HepG2 (cell line): ENCODE data around the gene ZNF644. TPM values are rescaled to one million over a fixed set of nuclear protein-coding genes. Genes with fewer than 3 reads are reported as not detected.
A peak's percentile ranks its signal among the peaks of the same experiment; 100 is the strongest.

Experiments
- CEBPG ChIP-seq: IDR thresholded peaks from 2 replicates; pipeline ENCODE4 v1.6.1; 2016
- EZH2 ChIP-seq: conservative IDR thresholded peaks from 2 replicates; pipeline ENCODE4 v1.6.1; 2012; ENCODE audit warnings: mild to moderate bottlenecking, low read depth, low read length, moderate library complexity
- GABPA ChIP-seq, 2 experiments: IDR thresholded peaks; 2 replicates each; pipeline ENCODE4 v1.6.1; 2011 to 2016; ENCODE audit warnings: low read depth in 2 of 2, low read length in 1 of 2, missing biosample characterization in 1 of 2, missing genetic modification characterization in 1 of 2
- GTF2F1 ChIP-seq: fragments of 150-350 bp; IDR thresholded peaks from 2 replicates; pipeline ENCODE4 v1.6.1; 2014; ENCODE audit warnings: low read length
- HINFP ChIP-seq: sonication (generic); formaldehyde crosslinking; IDR thresholded peaks from 2 replicates; pipeline ENCODE4 v1.4.0; 2020; ENCODE audit warnings: low read depth, mild to moderate bottlenecking, missing genetic modification reagents
- HIVEP1 ChIP-seq: sonication (generic); formaldehyde crosslinking; IDR thresholded peaks from 2 replicates; pipeline ENCODE4 v1.4.0; 2020; ENCODE audit warnings: mild to moderate bottlenecking, missing genetic modification reagents
- HNRNPH1 ChIP-seq: fragments of 200-400 bp; formaldehyde crosslinking; optimal IDR thresholded peaks from 2 replicates; pipeline ENCODE3; 2017; ENCODE audit warnings: mild to moderate bottlenecking, low read depth, low read length
- KDM4B ChIP-seq: sonication (generic); formaldehyde crosslinking; IDR thresholded peaks from 2 replicates; pipeline ENCODE4 v1.4.0; 2020; ENCODE audit warnings: missing genetic modification reagents
- KDM5A ChIP-seq: fragments of 200-600 bp; sonication (generic); IDR thresholded peaks from 2 replicates; pipeline ENCODE4 v1.7.0; 2018; ENCODE audit warnings: antibody characterized with exemption, mild to moderate bottlenecking, low read length, borderline replicate concordance
- MTA3 ChIP-seq: sonication (generic); formaldehyde crosslinking; IDR thresholded peaks from 2 replicates; pipeline ENCODE4 v1.4.0; 2020; ENCODE audit warnings: missing genetic modification reagents
- MXD4 ChIP-seq: IDR thresholded peaks from 2 replicates; pipeline ENCODE4 v1.6.1; 2016; ENCODE audit warnings: mild to moderate bottlenecking, missing biosample characterization, missing genetic modification reagents
- MYC ChIP-seq: sonication (generic); formaldehyde crosslinking; IDR thresholded peaks from 2 replicates; pipeline ENCODE4 v1.9.0; 2021; ENCODE audit warnings: missing genetic modification reagents, borderline replicate concordance
- NR2C2 ChIP-seq: sonication (generic); formaldehyde crosslinking; IDR thresholded peaks from 2 replicates; pipeline ENCODE4 v1.4.0; 2020; ENCODE audit warnings: missing genetic modification reagents, mild to moderate bottlenecking, moderate library complexity, borderline replicate concordance
- PTBP1 ChIP-seq: fragments of 200-400 bp; formaldehyde crosslinking; IDR thresholded peaks from 2 replicates; pipeline ENCODE4 v1.6.1; 2018; ENCODE audit warnings: low read length, low read depth; ENCODE audit not compliant: poor library complexity, severe bottlenecking
- REL ChIP-seq: sonication (generic); formaldehyde crosslinking; conservative IDR thresholded peaks from 2 replicates; pipeline ENCODE4 v1.8.0; 2022; ENCODE audit warnings: mild to moderate bottlenecking, missing genetic modification reagents, moderate library complexity
- SALL1 ChIP-seq: sonication (generic); formaldehyde crosslinking; IDR thresholded peaks from 2 replicates; pipeline ENCODE4 v1.8.0; 2022; ENCODE audit warnings: mild to moderate bottlenecking, missing genetic modification reagents
- TCF12 ChIP-seq, 2 experiments: fragments of 450-650 bp in 1 of 2; sonication (generic) in 1 of 2; formaldehyde crosslinking in 1 of 2; IDR thresholded peaks; 2 replicates each; pipeline versions ENCODE4 v1.6.1 to v1.8.0; 2017 to 2022; ENCODE audit warnings: antibody characterized with exemption in 1 of 2, mild to moderate bottlenecking in 1 of 2, missing genetic modification reagents in 1 of 2, moderate library complexity in 1 of 2
- THYN1 ChIP-seq: sonication (generic); formaldehyde crosslinking; IDR thresholded peaks from 2 replicates; pipeline ENCODE4 v1.8.1; 2023; ENCODE audit warnings: low read depth, mild to moderate bottlenecking, moderate library complexity, missing genetic modification reagents, borderline replicate concordance
- U2AF2 ChIP-seq: fragments of 200-400 bp; formaldehyde crosslinking; IDR thresholded peaks from 2 replicates; pipeline ENCODE4 v1.6.1; 2017; ENCODE audit warnings: low read depth, mild to moderate bottlenecking, low read length
- ZNF10 ChIP-seq: sonication (generic); formaldehyde crosslinking; IDR thresholded peaks from 2 replicates; pipeline ENCODE4 v1.4.0; 2020; ENCODE audit warnings: mild to moderate bottlenecking, low read depth, missing genetic modification reagents, borderline replicate concordance
- ZNF296 ChIP-seq: sonication (generic); formaldehyde crosslinking; conservative IDR thresholded peaks from 2 replicates; pipeline ENCODE4 v1.5.0; 2020; ENCODE audit warnings: mild to moderate bottlenecking, missing genetic modification reagents
- ZNF34 ChIP-seq: sonication (generic); formaldehyde crosslinking; IDR thresholded peaks from 2 replicates; pipeline ENCODE4 v1.4.0; 2020; ENCODE audit warnings: mild to moderate bottlenecking, missing genetic modification reagents, borderline replicate concordance
- ZNF362 ChIP-seq: sonication (generic); formaldehyde crosslinking; IDR thresholded peaks from 2 replicates; pipeline ENCODE4 v1.4.0; 2020; ENCODE audit warnings: missing genetic modification reagents, mild to moderate bottlenecking, borderline replicate concordance
- ZNF430 ChIP-seq: sonication (generic); formaldehyde crosslinking; IDR thresholded peaks from 2 replicates; pipeline ENCODE4 v1.9.0; 2021; ENCODE audit warnings: mild to moderate bottlenecking, missing genetic modification reagents
- ZNF460 ChIP-seq: sonication (generic); formaldehyde crosslinking; IDR thresholded peaks from 2 replicates; pipeline ENCODE4 v1.5.1; 2020; ENCODE audit warnings: missing genetic modification reagents, mild to moderate bottlenecking, borderline replicate concordance
- ZNF513 ChIP-seq: sonication (generic); formaldehyde crosslinking; conservative IDR thresholded peaks from 2 replicates; pipeline ENCODE4 v1.5.0; 2020; ENCODE audit warnings: missing genetic modification reagents
- ZNF550 ChIP-seq: sonication (generic); formaldehyde crosslinking; IDR thresholded peaks from 2 replicates; pipeline ENCODE4 v1.4.0; 2020; ENCODE audit warnings: mild to moderate bottlenecking, missing genetic modification reagents, borderline replicate concordance
- polyA plus RNA-seq, 8 experiments: library from polyadenylated mRNA; depleted of rRNA in 3 of 8; stranded (reverse) in 7 of 8; unstranded in 1 of 8; fragments of >200 nt; fragmentation: Illumina TruSeq in 4 of 8; extraction: Trizol in 4 of 8; gene quantifications; 2 replicates each; pipeline versions ENCODE4 v1.2.1 to v1.2.3, GENCODE V29; 2011 to 2016; ENCODE audit warnings: low read depth in 4 of 8, missing spikeins in 1 of 8, mixed read lengths in 1 of 8; ENCODE audit not compliant: insufficient read depth in 1 of 8
- total RNA-seq, 5 experiments: library from RNA; depleted of rRNA; stranded (reverse); fragments of >200 nt; fragmentation: Illumina TruSeq; extraction: Trizol; gene quantifications; 2 replicates each; pipeline ENCODE4 v1.2.3, GENCODE V29; 2016; ENCODE audit warnings: low read depth in 1 of 5

The ZNF644 gene
- total and polyA plus RNA-seq, 2 of the 13 experiments (the other 11 are each of a cell fraction or from before 2014, with no cell fraction given): 17.7 to 51.7 TPM

GRCh38 chr1:91026320-91026719 lies 4.5 kb upstream of the ZNF644 start (continued):
- TF ChIP-seq ZNF10 (CRISPR knock-in tag) (no peak), EZH2 (no peak), ZNF362 (CRISPR knock-in tag) (no peak), GTF2F1 (no peak), NR2C2 (no peak), KDM4B (CRISPR knock-in tag) (no peak), ZNF296 (CRISPR knock-in tag) (no peak), ZNF430 (no peak), SALL1 (CRISPR knock-in tag) (no peak; the same call in 1 of the 2 replicates), GABPA (IDR thresholded peaks at IDR 0.05; ENCODE audit: low read depth, low read length) (no peak), GABPA (CRISPR knock-in tag; IDR thresholded peaks at IDR 0.05; ENCODE audit: low read depth) (no peak; the same call in 1 of the 2 replicates), CEBPG (CRISPR knock-in tag) (peak; percentile 34), TCF12 (IDR thresholded peaks at IDR 0.05) (no peak), TCF12 (CRISPR knock-in tag; IDR thresholded peaks at IDR 0.05) (no peak), HNRNPH1 (no peak), KDM5A (no peak), PTBP1 (no peak), MYC (CRISPR knock-in tag) (no peak), REL (CRISPR knock-in tag) (no peak), MTA3 (CRISPR knock-in tag) (no peak), U2AF2 (no peak), MXD4 (CRISPR knock-in tag) (no peak), HINFP (CRISPR knock-in tag) (no peak), ZNF460 (CRISPR knock-in tag) (no peak), ZNF513 (no peak), THYN1 (CRISPR knock-in tag) (no peak), ZNF34 (CRISPR knock-in tag) (no peak), HIVEP1 (no peak), ZNF550 (CRISPR knock-in tag) (no peak)
